Measurements from ENCODE around the gene ITK.

DNA sequence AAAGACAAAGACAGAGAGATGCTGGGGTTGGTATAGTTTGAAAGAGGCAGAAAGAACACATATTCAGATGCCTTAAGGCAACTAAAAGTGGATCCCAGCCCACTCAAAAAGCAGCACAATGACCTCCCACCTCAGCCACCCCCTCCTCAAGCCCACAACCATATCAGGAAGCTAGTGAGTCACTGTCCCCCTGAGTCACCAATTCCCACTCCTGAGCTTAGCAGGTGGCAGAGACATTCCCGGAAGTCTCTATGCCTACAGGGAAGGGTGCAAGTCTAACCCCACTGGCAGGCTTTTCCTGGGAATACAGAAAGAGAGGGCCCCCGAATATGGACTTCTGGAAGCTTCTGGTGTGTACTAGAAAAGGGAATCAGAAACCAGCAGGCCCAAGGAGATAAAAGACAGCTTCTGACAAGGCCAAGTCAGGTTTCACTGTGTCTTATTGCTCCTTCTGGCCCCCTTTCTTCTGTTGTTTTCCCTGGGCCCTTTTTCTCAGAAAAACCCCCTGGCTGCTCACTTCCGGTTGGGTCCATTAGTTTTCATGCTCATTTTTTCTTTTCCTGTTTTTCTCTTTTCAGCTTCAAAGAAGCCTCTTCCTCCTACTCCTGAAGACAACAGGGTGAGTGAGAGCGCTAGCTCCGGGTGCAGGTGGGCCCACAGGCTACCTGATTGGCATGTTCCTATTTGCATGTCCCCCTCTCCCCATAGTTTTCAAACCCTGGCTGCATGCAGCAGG, 36.8 kb downstream of the ITK start:
- TF ChIP-seq, protein P1, sequence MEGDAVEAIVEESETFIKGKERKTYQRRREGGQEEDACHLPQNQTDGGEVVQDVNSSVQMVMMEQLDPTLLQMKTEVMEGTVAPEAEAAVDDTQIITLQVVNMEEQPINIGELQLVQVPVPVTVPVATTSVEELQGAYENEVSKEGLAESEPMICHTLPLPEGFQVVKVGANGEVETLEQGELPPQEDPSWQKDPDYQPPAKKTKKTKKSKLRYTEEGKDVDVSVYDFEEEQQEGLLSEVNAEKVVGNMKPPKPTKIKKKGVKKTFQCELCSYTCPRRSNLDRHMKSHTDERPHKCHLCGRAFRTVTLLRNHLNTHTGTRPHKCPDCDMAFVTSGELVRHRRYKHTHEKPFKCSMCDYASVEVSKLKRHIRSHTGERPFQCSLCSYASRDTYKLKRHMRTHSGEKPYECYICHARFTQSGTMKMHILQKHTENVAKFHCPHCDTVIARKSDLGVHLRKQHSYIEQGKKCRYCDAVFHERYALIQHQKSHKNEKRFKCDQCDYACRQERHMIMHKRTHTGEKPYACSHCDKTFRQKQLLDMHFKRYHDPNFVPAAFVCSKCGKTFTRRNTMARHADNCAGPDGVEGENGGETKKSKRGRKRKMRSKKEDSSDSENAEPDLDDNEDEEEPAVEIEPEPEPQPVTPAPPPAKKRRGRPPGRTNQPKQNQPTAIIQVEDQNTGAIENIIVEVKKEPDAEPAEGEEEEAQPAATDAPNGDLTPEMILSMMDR (IDR thresholded peaks at IDR 0.05) = no peak
- no peak for TF ChIP-seq POLR2A (IDR thresholded peaks at IDR 0.05)
